SK-N-SH (cell line): Measurements from ENCODE around the gene TAX1BP1. TPM values are rescaled to one million over a fixed set of nuclear protein-coding genes. Genes with fewer than 3 reads are reported as not detected.

Experiments
- CTCF ChIA-PET: fragments of 300-600, 350-600 bp; formaldehyde crosslinking; extraction: SDS; loops from one replicate; lab custom pipeline; 2021; lab: Yijun Ruan, JAX
- POLR2A ChIA-PET: fragments of 350-600 bp; sonication (Branson Sonifier 250); formaldehyde crosslinking; extraction: SDS; loops from one replicate; lab custom pipeline; 2020; ENCODE audit warnings: antibody characterized with exemption, inconsistent platforms; lab: Yijun Ruan, JAX
- DNase-seq: peaks from one replicate; pipeline ENCODE4 v3.0.0; 2012
- H2AFZ ChIP-seq: fragments of 200-600 bp; sonication (generic); 2 replicates; pipeline ENCODE4 v1.8.1; 2016; ENCODE audit warnings: antibody characterized with exemption, mild to moderate bottlenecking, low read depth
- H3F3A ChIP-seq: fragments of 200-600 bp; sonication (generic); replicated peaks from 2 replicates; pipeline ENCODE3; 2016; ENCODE audit warnings: antibody characterized with exemption, mild to moderate bottlenecking; ENCODE audit not compliant: insufficient read depth
- H3K27ac ChIP-seq, 2 experiments: fragments of 200-500 bp in 1 of 2; fragments of 200-600 bp in 1 of 2; sonication (Bioruptor generic) in 1 of 2; sonication (generic), shearing (Covaris generic) in 1 of 2; 2 replicates each; pipeline versions ENCODE4 v1.5.1 to v1.6.1; 2014 to 2016; ENCODE audit warnings: low read depth in 2 of 2, inconsistent platforms in 1 of 2, low read length in 1 of 2, mild to moderate bottlenecking in 1 of 2, mixed read lengths in 1 of 2
- H3K27me3 ChIP-seq: fragments of 200-600 bp; sonication (generic), shearing (Covaris generic); 2 replicates; pipeline ENCODE4 v1.6.1; 2016; ENCODE audit warnings: mixed run types; ENCODE audit not compliant: insufficient read depth
- H3K36me3 ChIP-seq, 2 experiments: fragments of 200-500 bp in 1 of 2; fragments of 200-600 bp in 1 of 2; sonication (Bioruptor generic) in 1 of 2; sonication (generic) in 1 of 2; replicated peaks in 1 of 2; 2 replicates each; pipeline versions ENCODE3 to v1.5.1; 2014 to 2016; ENCODE audit warnings: low read length in 1 of 2, mild to moderate bottlenecking in 1 of 2; ENCODE audit not compliant: insufficient read depth in 2 of 2, control insufficient read depth in 1 of 2
- H3K4me1 ChIP-seq, 2 experiments: fragments of 200-500 bp in 1 of 2; fragments of 200-600 bp in 1 of 2; sonication (Bioruptor generic) in 1 of 2; sonication (generic), shearing (Covaris generic) in 1 of 2; 2 replicates each; pipeline versions ENCODE4 v1.5.1 to v1.6.1; 2014 to 2016; ENCODE audit warnings: low read depth in 1 of 2, low read length in 1 of 2, mixed run types in 1 of 2; ENCODE audit not compliant: insufficient read depth in 2 of 2, control insufficient read depth in 1 of 2
- H3K4me2 ChIP-seq: fragments of 200-600 bp; sonication (generic), shearing (Covaris generic); 2 replicates; pipeline ENCODE4 v1.6.1; 2017; ENCODE audit warnings: mixed run types
- H3K4me3 ChIP-seq, 2 experiments: fragments of 200-500 bp in 1 of 2; fragments of 200-600 bp in 1 of 2; sonication (Bioruptor generic) in 1 of 2; sonication (generic), shearing (Covaris generic) in 1 of 2; 2 replicates each; pipeline versions ENCODE4 v1.5.1 to v1.8.1; 2014 to 2016; ENCODE audit warnings: low read depth in 2 of 2, inconsistent platforms in 1 of 2, low read length in 1 of 2, mild to moderate bottlenecking in 1 of 2, mixed read lengths in 1 of 2, moderate library complexity in 1 of 2
- H3K79me2 ChIP-seq: fragments of 200-600 bp; sonication (generic); 2 replicates; pipeline ENCODE4 v1.8.1; 2017; ENCODE audit warnings: mild to moderate bottlenecking; ENCODE audit not compliant: insufficient read depth
- H3K9ac ChIP-seq: fragments of 200-600 bp; sonication (generic); 2 replicates; pipeline ENCODE4 v1.6.1; 2017; ENCODE audit warnings: mixed run types
- H3K9me2 ChIP-seq: fragments of 200-600 bp; sonication (generic); 2 replicates; pipeline ENCODE4 v1.6.1; 2017; ENCODE audit warnings: mixed run types
- H3K9me3 ChIP-seq: fragments of 200-600 bp; sonication (generic); 2 replicates; pipeline ENCODE4 v1.6.1; 2017; ENCODE audit warnings: mixed run types, mild to moderate bottlenecking, moderate library complexity
- H4K20me1 ChIP-seq: fragments of 200-600 bp; sonication (generic); 2 replicates; pipeline ENCODE4 v1.6.1; 2017; ENCODE audit warnings: mild to moderate bottlenecking, mixed run types; ENCODE audit not compliant: insufficient read depth
- CHD2 ChIP-seq: fragments of 150-350 bp; IDR thresholded peaks from 2 replicates; pipeline ENCODE4 v1.6.1; 2018; ENCODE audit warnings: low read length; ENCODE audit not compliant: partially characterized antibody
- ELF1 ChIP-seq: IDR thresholded peaks from 2 replicates; pipeline ENCODE4 v1.4.0; 2012
- FOSL2 ChIP-seq: IDR thresholded peaks from 2 replicates; pipeline ENCODE4 v1.4.0; 2012; ENCODE audit warnings: low read depth, mild to moderate bottlenecking, moderate library complexity, borderline replicate concordance
- FOXM1 ChIP-seq: IDR thresholded peaks from 2 replicates; pipeline ENCODE4 v1.4.0; 2012; ENCODE audit warnings: low read depth, mild to moderate bottlenecking
- GABPA ChIP-seq: IDR thresholded peaks from 2 replicates; pipeline ENCODE4 v1.4.0; 2012; ENCODE audit warnings: low read depth, mild to moderate bottlenecking
- JUND ChIP-seq: IDR thresholded peaks from 2 replicates; pipeline ENCODE4 v1.4.0; 2012
- MAX ChIP-seq: IDR thresholded peaks from 2 replicates; pipeline ENCODE4 v1.4.0; 2012; ENCODE audit warnings: low read depth
- MEF2A ChIP-seq: IDR thresholded peaks from 2 replicates; pipeline ENCODE4 v1.4.0; 2012; ENCODE audit warnings: low read depth, borderline replicate concordance
- NRF1 ChIP-seq: IDR thresholded peaks from 2 replicates; pipeline ENCODE4 v1.6.1; 2012; ENCODE audit warnings: low read depth, mild to moderate bottlenecking, low read length
- POLR2AphosphoS5 ChIP-seq: IDR thresholded peaks from 2 replicates; pipeline ENCODE4 v1.6.1; 2012; ENCODE audit warnings: low read depth, low read length
- REST ChIP-seq: IDR thresholded peaks from 2 replicates; pipeline ENCODE4 v1.6.1; 2012; ENCODE audit warnings: mild to moderate bottlenecking, low read depth, low read length, moderate library complexity
- RXRA ChIP-seq: IDR thresholded peaks from 2 replicates; pipeline ENCODE4 v1.4.0; 2012; ENCODE audit warnings: low read depth, mild to moderate bottlenecking, borderline replicate concordance
- SIN3A ChIP-seq: IDR thresholded peaks from 2 replicates; pipeline ENCODE4 v1.6.1; 2012; ENCODE audit warnings: low read depth, mild to moderate bottlenecking, low read length, moderate library complexity, borderline replicate concordance
- TEAD4 ChIP-seq: IDR thresholded peaks from 2 replicates; pipeline ENCODE4 v1.4.0; 2012; ENCODE audit warnings: mild to moderate bottlenecking, borderline replicate concordance; ENCODE audit not compliant: insufficient read depth
- WGBS: methylation state at CpG from one replicate; pipeline ENCODE4 v1.1.6; 2017; ENCODE audit warnings: low lambda C conversion rate; 5-methylcytosine and 5-hydroxymethylcytosine counted together
- polyA plus RNA-seq, 3 experiments: library from polyadenylated mRNA; depleted of rRNA; stranded (reverse); fragments of >200 nt; gene quantifications; 2 replicates each; pipeline ENCODE4 v1.2.3, GENCODE V29; 2012

The TAX1BP1 gene
- polyA plus RNA-seq, 1 of the 3 experiments (the other 2 are of a cell fraction) = 70.3 TPM

GRCh38 chr7:27835376-27835775 is 95.4 kb downstream of the TAX1BP1 start:
- Histone ChIP-seq H3K36me3 (peaks cover 27 to 41% of the 10 kb centered on the region in 2 experiments), H3K79me2 (no peaks in the 10 kb centered on the region), H4K20me1 (no peaks in the 10 kb centered on the region), H3F3A (peaks cover 5% of the 10 kb centered on the region), H3K9ac (no peak overlapping the region), H3K4me1 (no peaks in the 10 kb centered on the region; a peak in 1 of 4 replicates), H2AFZ (no peak overlapping the region), H3K9me2 (no peaks in the 10 kb centered on the region), H3K4me3 (no peak overlapping the region), H3K27me3 (no peaks in the 10 kb centered on the region), H3K9me3 (no peaks in the 10 kb centered on the region), H3K4me2 (no peak overlapping the region), H3K27ac (no peak overlapping the region)
- ChIA-PET POLR2A (no interaction called here), CTCF (interaction anchor here (1.3 to 1.6 kb wide), 2 partner anchors 25 to 75 kb away, joined by 5 read pairs; no protein-coding TSS in a partner anchor)
- WGBS = 97% methylated on average over 7 of the region's 7 CpGs
- no peak for TF ChIP-seq JUND
- no peak for TF ChIP-seq MAX
- no peak for TF ChIP-seq CHD2
- TF ChIP-seq NRF1 = no peak
- TF ChIP-seq ELF1 = no peak
- no peak for TF ChIP-seq SIN3A
- no peak for TF ChIP-seq TEAD4
- no peak for TF ChIP-seq FOXM1
- no peak for DNase-seq

- peaks cover 20 to 29% of the 10 kb centered on the region in 2 experiments for H3K36me3 ChIP-seq
- H3K27me3 ChIP-seq = no peaks in the 10 kb centered on the region
- peaks cover 5% of the 10 kb centered on the region for H3F3A ChIP-seq
- 94% methylated on average over 2 of the region's 2 CpGs for WGBS
- H3K79me2 ChIP-seq = no peaks in the 10 kb centered on the region
- H3K4me3 ChIP-seq = no peak overlapping the region
- no peaks in the 10 kb centered on the region for H3K9me2 ChIP-seq
- no peak overlapping the region for H3K27ac ChIP-seq
- no peak overlapping the region for H2AFZ ChIP-seq
- POLR2A ChIA-PET = no interaction called here
- no peak overlapping the region for H3K9ac ChIP-seq
- H4K20me1 ChIP-seq = no peaks in the 10 kb centered on the region
- H3K9me3 ChIP-seq = no peaks in the 10 kb centered on the region
- H3K4me2 ChIP-seq = no peak overlapping the region
- DNase-seq = no peak
- H3K4me1 ChIP-seq = no peaks in the 10 kb centered on the region; a peak in 1 of 4 replicates
- CTCF ChIA-PET = interaction anchor here (1.3 to 1.6 kb wide), 2 partner anchors 24 to 74 kb away, joined by 5 read pairs; no protein-coding TSS in a partner anchor
- TF ChIP-seq RXRA (no peak), POLR2AphosphoS5 (peak; percentile 12; the same call in 1 of the 2 replicates), NRF1 (no peak)
These were observed 96.6 kb downstream of the TAX1BP1 start for GRCh38 chr7:27836536-27836935.

GRCh38 chr7:27839099-27839498 is 99.1 kb downstream of the TAX1BP1 start:
- Histone ChIP-seq H3K4me3 (no peak overlapping the region), H3K27me3 (no peaks in the 10 kb centered on the region), H3K36me3 (peaks cover 4 to 6% of the 10 kb centered on the region in 2 experiments), H4K20me1 (no peaks in the 10 kb centered on the region), H3K27ac (no peak overlapping the region), H3K9me2 (no peaks in the 10 kb centered on the region), H3K9me3 (no peaks in the 10 kb centered on the region), H3K9ac (no peak overlapping the region), H3K4me1 (no peaks in the 10 kb centered on the region), H2AFZ (no peak overlapping the region), H3F3A (no peaks in the 10 kb centered on the region), H3K4me2 (no peak overlapping the region), H3K79me2 (no peaks in the 10 kb centered on the region)
- WGBS = 97% methylated on average over 10 of the region's 10 CpGs
- POLR2A ChIA-PET = no interaction called here
- CTCF ChIA-PET = interaction anchor here (1.3 to 1.7 kb wide), 2 partner anchors 10 to 18 kb away, joined by 3 to 4 read pairs; no protein-coding TSS in a partner anchor
- DNase-seq = peak; percentile 19
- TF ChIP-seq GABPA (no peak), JUND (no peak), MEF2A (no peak), FOSL2 (no peak), REST (no peak)
